OCI-LY7 (cell line): Measurements from ENCODE around the gene OR10C1.

ENCODE experiments used
- EZH2phosphoT487 ChIP-seq: fragments of 200-600 bp; sonication (generic); IDR thresholded peaks from 2 replicates; pipeline ENCODE4 v1.6.1; 2018; ENCODE audit warnings: low read depth, borderline replicate concordance, mild to moderate bottlenecking, mixed run types, antibody characterized with exemption, low read length, moderate library complexity, mixed read lengths
- TF ChIP-seq, protein P1 (sequence below): fragments of 200-600 bp; sonication (generic); conservative IDR thresholded peaks from 2 replicates; pipeline ENCODE4 v1.5.1; 2014; ENCODE audit warnings: mild to moderate bottlenecking, antibody characterized with exemption, low read length, moderate library complexity, mixed read lengths

DNA sequence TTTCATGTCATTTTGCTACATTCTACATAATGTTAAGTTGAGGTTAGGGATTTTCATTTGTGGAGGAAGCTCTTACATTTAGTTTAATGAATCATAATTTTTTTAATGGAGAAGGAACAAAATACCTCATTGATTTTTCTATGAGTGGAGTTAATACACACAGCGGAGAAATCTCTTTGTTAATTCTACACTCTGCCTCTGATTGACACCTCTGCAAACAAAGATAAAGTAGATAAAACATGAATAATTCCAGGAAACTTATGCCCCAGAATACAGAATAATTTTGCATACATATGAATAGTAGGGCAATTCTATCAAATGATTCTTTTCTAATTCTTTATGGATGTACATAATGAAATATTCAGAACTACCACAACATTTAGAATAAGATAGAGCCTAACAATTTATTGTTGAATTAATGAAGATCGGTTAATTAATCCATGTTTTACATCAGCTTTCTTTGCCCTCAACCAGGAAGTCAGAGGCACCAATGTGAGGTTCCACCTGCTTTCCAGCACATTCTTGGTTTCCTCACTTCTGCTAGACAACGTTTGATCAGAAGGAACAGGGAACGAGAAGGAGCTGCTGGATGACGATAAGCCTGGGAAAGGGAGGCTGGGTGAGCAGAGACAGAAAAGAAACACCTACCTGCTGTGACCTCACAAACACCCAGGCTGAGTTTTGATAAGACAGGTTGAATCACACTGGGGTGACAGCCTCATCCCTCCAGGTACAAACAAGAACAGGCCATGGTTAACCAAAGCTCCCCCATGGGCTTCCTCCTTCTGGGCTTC lies 22.1 kb downstream of the OR10C1 start:
- TF ChIP-seq, protein P1, sequence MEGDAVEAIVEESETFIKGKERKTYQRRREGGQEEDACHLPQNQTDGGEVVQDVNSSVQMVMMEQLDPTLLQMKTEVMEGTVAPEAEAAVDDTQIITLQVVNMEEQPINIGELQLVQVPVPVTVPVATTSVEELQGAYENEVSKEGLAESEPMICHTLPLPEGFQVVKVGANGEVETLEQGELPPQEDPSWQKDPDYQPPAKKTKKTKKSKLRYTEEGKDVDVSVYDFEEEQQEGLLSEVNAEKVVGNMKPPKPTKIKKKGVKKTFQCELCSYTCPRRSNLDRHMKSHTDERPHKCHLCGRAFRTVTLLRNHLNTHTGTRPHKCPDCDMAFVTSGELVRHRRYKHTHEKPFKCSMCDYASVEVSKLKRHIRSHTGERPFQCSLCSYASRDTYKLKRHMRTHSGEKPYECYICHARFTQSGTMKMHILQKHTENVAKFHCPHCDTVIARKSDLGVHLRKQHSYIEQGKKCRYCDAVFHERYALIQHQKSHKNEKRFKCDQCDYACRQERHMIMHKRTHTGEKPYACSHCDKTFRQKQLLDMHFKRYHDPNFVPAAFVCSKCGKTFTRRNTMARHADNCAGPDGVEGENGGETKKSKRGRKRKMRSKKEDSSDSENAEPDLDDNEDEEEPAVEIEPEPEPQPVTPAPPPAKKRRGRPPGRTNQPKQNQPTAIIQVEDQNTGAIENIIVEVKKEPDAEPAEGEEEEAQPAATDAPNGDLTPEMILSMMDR, result no peak
- no peak for TF ChIP-seq EZH2phosphoT487
